ENCODE results near the gene SOX5. TPM values are rescaled to one million over a fixed set of nuclear protein-coding genes. Genes with fewer than 3 reads are reported as not detected.
"Not testable (repeated sequence)": the region's sequence is repeated elsewhere in the genome, so short reads cannot be mapped to it uniquely, and the experiment has no call there.

The SOX5 gene
- total RNA-seq, 4 donors from 2014 or later: 0.40 to 8.4 (median 2.2) TPM

DNA sequence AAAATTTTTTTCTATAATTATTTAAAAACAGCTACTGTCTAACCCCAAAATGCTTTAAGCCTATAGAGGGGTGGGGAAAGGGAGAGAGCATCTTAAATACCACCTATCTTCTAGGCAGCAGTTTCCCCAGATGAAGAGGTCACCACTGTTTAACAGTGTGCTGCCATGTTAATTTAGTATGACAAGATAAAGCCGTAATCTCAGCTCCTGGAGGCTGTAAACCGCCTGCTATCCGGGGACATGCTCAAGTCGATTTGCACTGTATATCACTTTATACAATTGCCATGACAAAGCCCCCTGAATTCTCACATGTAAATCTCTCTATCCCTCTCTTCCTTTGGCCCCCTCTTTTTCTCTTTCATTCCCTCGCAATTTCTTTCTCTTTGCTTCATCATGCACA is 68.5 kb downstream of the SOX5 start:
- intact Hi-C loops (cut with DNase I): no loop called here
- H3K9me3 ChIP-seq: no peaks in the 10 kb centered on the region
- H3K4me1 ChIP-seq: no peaks in the 10 kb centered on the region
- no peaks in the 10 kb centered on the region for H3K27me3 ChIP-seq
- no peak for DNase-seq
- H3K36me3 ChIP-seq: no peaks in the 10 kb centered on the region
- H3K27ac ChIP-seq: no peak overlapping the region
- WGBS, 2 donors: 73 to 81% methylated on average over 5 of the region's 5 CpGs
- TF ChIP-seq POLR2A (IDR thresholded peaks at IDR 0.05): no peak
- TF ChIP-seq, protein P1, sequence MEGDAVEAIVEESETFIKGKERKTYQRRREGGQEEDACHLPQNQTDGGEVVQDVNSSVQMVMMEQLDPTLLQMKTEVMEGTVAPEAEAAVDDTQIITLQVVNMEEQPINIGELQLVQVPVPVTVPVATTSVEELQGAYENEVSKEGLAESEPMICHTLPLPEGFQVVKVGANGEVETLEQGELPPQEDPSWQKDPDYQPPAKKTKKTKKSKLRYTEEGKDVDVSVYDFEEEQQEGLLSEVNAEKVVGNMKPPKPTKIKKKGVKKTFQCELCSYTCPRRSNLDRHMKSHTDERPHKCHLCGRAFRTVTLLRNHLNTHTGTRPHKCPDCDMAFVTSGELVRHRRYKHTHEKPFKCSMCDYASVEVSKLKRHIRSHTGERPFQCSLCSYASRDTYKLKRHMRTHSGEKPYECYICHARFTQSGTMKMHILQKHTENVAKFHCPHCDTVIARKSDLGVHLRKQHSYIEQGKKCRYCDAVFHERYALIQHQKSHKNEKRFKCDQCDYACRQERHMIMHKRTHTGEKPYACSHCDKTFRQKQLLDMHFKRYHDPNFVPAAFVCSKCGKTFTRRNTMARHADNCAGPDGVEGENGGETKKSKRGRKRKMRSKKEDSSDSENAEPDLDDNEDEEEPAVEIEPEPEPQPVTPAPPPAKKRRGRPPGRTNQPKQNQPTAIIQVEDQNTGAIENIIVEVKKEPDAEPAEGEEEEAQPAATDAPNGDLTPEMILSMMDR (IDR thresholded peaks at IDR 0.05): no peak
- no peak overlapping the region for H3K4me3 ChIP-seq

DNA sequence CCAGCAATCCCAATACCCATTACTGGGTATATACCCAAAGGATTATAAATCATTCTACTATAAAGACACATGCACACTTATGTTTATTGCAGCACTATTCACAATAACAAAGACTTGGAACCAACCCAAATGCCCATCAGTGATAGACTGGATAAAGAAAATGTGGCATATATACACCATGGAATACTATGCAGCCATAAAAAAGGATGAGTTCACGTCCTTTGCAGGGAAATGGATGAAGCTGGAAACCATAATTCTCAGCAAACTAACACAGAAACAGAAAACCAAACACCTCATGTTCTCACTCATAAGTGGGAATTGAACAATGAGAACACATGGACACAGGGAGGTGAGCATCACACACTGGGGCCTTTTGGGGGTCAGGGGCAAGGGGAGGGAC is 72.9 kb downstream of the SOX5 start:
- H3K4me3 ChIP-seq; H3K36me3 ChIP-seq; intact Hi-C loops (cut with DNase I); H3K4me1 ChIP-seq; H3K27me3 ChIP-seq; H3K27ac ChIP-seq; H3K9me3 ChIP-seq; DNase-seq: not testable (repeated sequence)
- WGBS, 2 donors: 65 to 69% methylated on average over 1 of the region's 1 CpG

DNA sequence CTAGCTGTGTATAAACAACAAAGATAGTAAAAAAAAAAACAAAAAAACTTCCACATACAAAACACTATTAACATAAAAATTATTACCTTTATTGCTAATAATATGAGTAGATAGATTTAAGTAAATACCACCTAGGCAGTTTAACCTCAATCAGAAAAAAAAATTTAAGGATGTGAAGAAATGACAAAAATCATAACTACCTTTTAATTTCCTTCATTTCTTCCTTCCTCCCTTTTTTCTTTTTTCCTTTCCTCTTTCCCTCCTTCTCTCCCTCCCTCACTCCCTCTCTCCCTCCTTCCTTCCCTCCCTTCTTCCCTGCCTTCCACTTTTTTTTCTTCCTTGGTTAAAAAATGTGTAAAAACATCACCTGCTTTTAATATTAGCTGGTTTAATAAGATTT is 81.7 kb downstream of the SOX5 start:
- Histone ChIP-seq H3K27me3 (no peaks in the 10 kb centered on the region), H3K4me1 (no peaks in the 10 kb centered on the region), H3K4me3 (no peak overlapping the region), H3K27ac (no peak overlapping the region), H3K36me3 (no peaks in the 10 kb centered on the region), H3K9me3 (no peaks in the 10 kb centered on the region)
- no peak for DNase-seq
- TF ChIP-seq, protein P1 (IDR thresholded peaks at IDR 0.05): no peak
- TF ChIP-seq POLR2A (IDR thresholded peaks at IDR 0.05): no peak
- intact Hi-C loops (cut with DNase I): no loop called here

DNA sequence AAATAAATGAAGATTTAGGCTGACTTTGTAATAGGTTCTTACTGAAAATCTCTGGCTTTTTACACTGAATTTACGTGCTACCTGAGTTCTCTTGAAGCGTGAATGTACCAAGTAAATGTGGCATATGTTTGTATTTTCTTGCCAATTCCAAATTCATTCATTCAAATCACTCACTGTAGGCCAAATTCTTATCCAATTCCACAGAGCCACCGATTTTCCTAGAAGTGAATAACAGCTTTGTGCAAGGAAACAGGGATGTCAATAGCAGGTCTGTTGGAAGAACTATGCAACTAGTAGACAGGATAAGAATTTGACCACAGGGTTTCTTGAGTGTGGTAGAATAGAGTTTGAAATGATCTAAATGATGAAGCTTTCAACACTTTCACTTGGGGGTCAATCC is 86.8 kb downstream of the SOX5 start:
- intact Hi-C loops (cut with DNase I): no loop called here
- no peak for DNase-seq
- whole genome bisulfite sequencing, 2 donors: 81 to 87% methylated on average over 3 of the region's 3 CpGs
- Histone ChIP-seq H3K4me1 (no peaks in the 10 kb centered on the region), H3K27ac (no peak overlapping the region), H3K27me3 (no peaks in the 10 kb centered on the region), H3K9me3 (peaks cover 0 to 6% (median 0%) of the 10 kb centered on the region in 3 donors), H3K4me3 (no peak overlapping the region), H3K36me3 (no peaks in the 10 kb centered on the region)
- TF ChIP-seq POLR2A (IDR thresholded peaks at IDR 0.05): no peak
- TF ChIP-seq, protein P1 (IDR thresholded peaks at IDR 0.05): no peak

DNA sequence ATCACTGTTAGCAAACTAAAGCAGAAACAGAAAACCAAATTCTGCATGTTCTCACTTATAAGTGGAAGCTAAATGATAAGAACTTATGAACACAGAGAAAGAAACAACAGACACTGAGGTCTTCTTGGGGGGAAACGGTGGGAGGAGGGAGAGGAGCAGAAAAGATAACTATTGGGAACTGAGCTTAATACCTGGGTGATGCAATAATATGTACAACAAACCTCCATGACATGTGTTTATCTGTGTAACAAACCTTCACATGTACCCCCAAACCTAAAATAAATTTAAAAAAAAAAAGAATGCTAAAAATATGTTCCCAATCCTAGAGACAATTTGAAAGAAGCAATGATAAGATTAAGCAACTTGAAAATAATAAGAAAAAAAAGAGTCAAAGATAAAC is 89.5 kb downstream of the SOX5 start:
- H3K27me3 ChIP-seq: no peaks in the 10 kb centered on the region
- no peak for DNase-seq
- no peak for TF ChIP-seq POLR2A (IDR thresholded peaks at IDR 0.05)
- TF ChIP-seq, protein P1 (IDR thresholded peaks at IDR 0.05): no peak
- no peaks in the 10 kb centered on the region for H3K36me3 ChIP-seq
- H3K4me1 ChIP-seq: no peaks in the 10 kb centered on the region
- no peak overlapping the region for H3K27ac ChIP-seq
- H3K4me3 ChIP-seq: no peak overlapping the region
- WGBS, 2 donors: 43 to 73% methylated on average over 1 of the region's 1 CpG
- intact Hi-C loops (cut with DNase I): no loop called here
- H3K9me3 ChIP-seq: peaks cover 0 to 6% (median 0%) of the 10 kb centered on the region in 3 donors

DNA sequence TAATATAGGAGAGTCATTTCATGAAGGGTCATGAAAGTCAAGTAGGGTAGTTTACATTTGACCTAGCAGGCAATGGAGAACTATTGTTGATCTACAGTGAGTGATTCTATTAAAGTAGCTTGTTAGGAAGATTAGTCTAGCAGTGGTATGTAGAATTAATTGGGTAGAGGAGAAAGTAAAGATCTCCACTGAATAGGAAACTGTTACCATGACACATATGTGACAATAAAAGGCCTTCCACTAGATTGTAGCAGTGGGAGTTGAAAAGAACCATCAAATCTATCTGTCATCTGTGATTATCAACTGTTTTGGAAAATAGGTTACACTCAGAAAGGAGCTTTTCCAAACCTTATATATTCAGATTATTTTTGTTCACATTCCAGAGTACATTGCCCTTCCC is 92.3 kb downstream of the SOX5 start:
- Histone ChIP-seq H3K27ac (no peak overlapping the region), H3K9me3 (peaks cover 0 to 6% (median 0%) of the 10 kb centered on the region in 3 donors), H3K27me3 (no peaks in the 10 kb centered on the region), H3K4me3 (no peak overlapping the region), H3K36me3 (no peaks in the 10 kb centered on the region), H3K4me1 (no peaks in the 10 kb centered on the region)
- TF ChIP-seq, protein P1 (IDR thresholded peaks at IDR 0.05): no peak
- no peak for TF ChIP-seq POLR2A (IDR thresholded peaks at IDR 0.05)
- DNase-seq: no peak
- intact Hi-C loops (cut with DNase I): no loop called here

Measured in esophagus squamous epithelium (tissue), 5 donors.